Cardiac fibroblast (primary cell): ENCODE results near the gene ATP8A2.

ENCODE experiments used
- DNase-seq, 2 donors: peaks; one replicate each; pipeline versions ENCODE4 v3.0.0 to v3.0.0-alpha.2; 2010; ENCODE audit warnings: low read depth in 2 of 2
- H3K4me3 ChIP-seq, 2 donors: replicated peaks in 1 of 2; 1 replicate in 1 of 2; 2 replicates in 1 of 2; pipeline ENCODE4 v1.5.1; 2011; ENCODE audit warnings: low read depth in 2 of 2, low read length in 2 of 2, mild to moderate bottlenecking in 2 of 2, moderate library complexity in 1 of 2
- CTCF ChIP-seq: IDR thresholded peaks from one replicate; pipeline ENCODE4 v1.5.1; 2011; ENCODE audit warnings: low read depth, mild to moderate bottlenecking, low read length, inconsistent platforms

The ATP8A2 gene

GRCh38 chr13:25927932-25928331, 556.2 kb downstream of the ATP8A2 start:
- no peak overlapping the region for H3K4me3 ChIP-seq
- no peak for TF ChIP-seq CTCF
- no peak for DNase-seq

GRCh38 chr13:25928941-25929505, 557.2 kb downstream of the ATP8A2 start:
- no peak overlapping the region for H3K4me3 ChIP-seq
- DNase-seq, result no peak
- TF ChIP-seq CTCF, result no peak

- no peak for TF ChIP-seq CTCF
- no peak for DNase-seq
- H3K4me3 ChIP-seq, result no peak overlapping the region
These were observed 558.0 kb downstream of the ATP8A2 start for GRCh38 chr13:25929816-25930215.

- TF ChIP-seq CTCF, result no peak
- H3K4me3 ChIP-seq, result no peak overlapping the region
- no peak for DNase-seq
These were observed 558.9 kb downstream of the ATP8A2 start for GRCh38 chr13:25930653-25931052.

DNA sequence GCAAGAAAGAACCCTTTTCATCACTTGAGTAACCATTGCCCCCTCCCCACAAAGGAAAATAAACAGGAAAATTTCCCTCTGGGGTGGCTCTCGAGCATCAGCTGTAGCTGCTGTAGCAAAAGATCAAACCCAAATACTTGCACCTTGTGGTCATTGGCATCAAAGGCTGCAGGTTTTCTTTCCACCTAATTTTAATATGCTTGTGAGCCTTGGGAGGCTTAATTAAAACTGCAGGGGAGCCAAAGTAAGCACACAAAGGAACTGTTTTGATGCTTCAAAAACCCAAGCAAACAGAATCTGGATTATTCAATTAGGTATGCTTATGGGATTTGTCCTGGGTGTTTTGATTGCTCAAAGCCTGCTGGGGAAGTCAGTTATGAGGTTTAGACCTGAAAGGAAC, 560.6 kb downstream of the ATP8A2 start:
- no peak overlapping the region for H3K4me3 ChIP-seq
- TF ChIP-seq CTCF, result no peak
- no peak for DNase-seq

DNA sequence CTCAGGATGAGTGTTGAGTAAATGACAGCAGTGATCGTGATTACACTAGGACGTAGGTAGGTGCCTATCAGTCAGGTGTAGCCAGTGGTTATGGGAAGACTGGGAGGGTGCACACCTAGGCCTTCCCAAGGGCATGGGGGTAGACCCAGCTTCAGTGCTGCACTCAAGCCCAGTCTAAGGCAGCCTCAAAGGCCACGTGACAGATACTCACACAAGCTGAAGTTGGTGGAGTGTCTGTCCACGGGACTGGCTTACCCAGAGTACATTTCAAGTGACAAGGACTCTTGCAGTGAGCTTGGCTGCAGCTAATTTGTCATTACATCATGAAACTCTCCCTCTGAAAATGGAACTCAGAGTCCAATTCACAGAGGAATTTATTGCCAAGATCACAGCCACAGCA, 561.7 kb downstream of the ATP8A2 start:
- no peak overlapping the region for H3K4me3 ChIP-seq
- no peak for DNase-seq
- TF ChIP-seq CTCF, result no peak

- TF ChIP-seq CTCF, result no peak
- H3K4me3 ChIP-seq, result no peak overlapping the region
- no peak for DNase-seq
These were observed 562.4 kb downstream of the ATP8A2 start for GRCh38 chr13:25934127-25934526.
